Neural cell (in vitro differentiated cells): Measurements from ENCODE around the gene TMEM40. TPM values are rescaled to one million over a fixed set of nuclear protein-coding genes. Genes with fewer than 3 reads are reported as not detected.

ENCODE experiments used
- H2AFZ ChIP-seq: fragments of 200-600, 300-800 bp; sonication (generic), shearing (Covaris generic); 2 replicates; pipeline ENCODE4 v1.6.0; 2014; ENCODE audit warnings: low read depth, mild to moderate bottlenecking, antibody characterized with exemption, low read length, moderate library complexity
- H3F3A ChIP-seq: fragments of 200-600 bp; shearing (Covaris generic); 2 replicates; pipeline ENCODE4 v1.6.1; 2016; ENCODE audit warnings: mild to moderate bottlenecking, moderate library complexity, mixed read lengths, antibody characterized with exemption, low read length; ENCODE audit not compliant: insufficient read depth, poor library complexity, severe bottlenecking
- H3K27ac ChIP-seq: fragments of 200-600, 300-800 bp; sonication (generic), shearing (Covaris generic); 2 replicates; pipeline ENCODE4 v1.5.1; 2014; ENCODE audit warnings: mild to moderate bottlenecking, low read length, moderate library complexity
- H3K27me3 ChIP-seq: fragments of 300-800, 200-600 bp; sonication (generic), shearing (Covaris generic); 2 replicates; pipeline ENCODE4 v1.6.0; 2014; ENCODE audit warnings: mild to moderate bottlenecking, low read depth, low read length, moderate library complexity; ENCODE audit not compliant: insufficient read depth
- H3K36me3 ChIP-seq: fragments of 300-800, 200-600 bp; sonication (generic), shearing (Covaris generic); 2 replicates; pipeline ENCODE4 v1.5.1; 2014; ENCODE audit warnings: mild to moderate bottlenecking, antibody characterized with exemption, low read length, moderate library complexity; ENCODE audit not compliant: insufficient read depth
- H3K4me2 ChIP-seq: fragments of 300-800, 200-600 bp; sonication (generic), shearing (Covaris generic); 2 replicates; pipeline ENCODE4 v1.6.0; 2014; ENCODE audit warnings: mild to moderate bottlenecking, low read length
- H3K4me3 ChIP-seq: fragments of 300-800, 200-600 bp; sonication (generic), shearing (Covaris generic); 2 replicates; pipeline ENCODE4 v1.5.1; 2014; ENCODE audit warnings: mild to moderate bottlenecking, low read length, moderate library complexity
- H3K79me2 ChIP-seq: fragments of 200-600 bp; shearing (Covaris generic); replicated peaks from 2 replicates; pipeline ENCODE4 v1.6.0; 2014; ENCODE audit warnings: mild to moderate bottlenecking, low read length, moderate library complexity; ENCODE audit not compliant: insufficient read depth
- H3K9ac ChIP-seq: fragments of 300-800, 200-600 bp; sonication (generic), shearing (Covaris generic); 2 replicates; pipeline ENCODE4 v1.6.1; 2016; ENCODE audit warnings: mild to moderate bottlenecking, low read length, mixed read lengths
- H3K9me2 ChIP-seq: fragments of 200-600 bp; shearing (Covaris generic); 2 replicates; pipeline ENCODE4 v1.6.1; 2016; ENCODE audit warnings: mild to moderate bottlenecking, low read length, mixed read lengths; ENCODE audit not compliant: insufficient read depth
- H3K9me3 ChIP-seq: fragments of 200-600, 300-800 bp; sonication (generic), shearing (Covaris generic); 2 replicates; pipeline ENCODE4 v1.6.1; 2016; ENCODE audit warnings: mild to moderate bottlenecking, mixed run types, low read length, moderate library complexity, mixed read lengths
- H4K20me1 ChIP-seq: fragments of 200-600 bp; shearing (Covaris generic); 2 replicates; pipeline ENCODE4 v1.6.1; 2016; ENCODE audit warnings: mild to moderate bottlenecking, mixed run types; ENCODE audit not compliant: insufficient read depth
- CTCF ChIP-seq: fragments of 450-650 bp; IDR thresholded peaks from 2 replicates; pipeline ENCODE4 v1.5.1; 2014; ENCODE audit warnings: antibody characterized with exemption, mild to moderate bottlenecking, moderate library complexity; ENCODE audit not compliant: poor library complexity, severe bottlenecking
- EP300 ChIP-seq: fragments of 450-650 bp; conservative IDR thresholded peaks from 2 replicates; pipeline ENCODE4 v1.6.1; 2014; ENCODE audit warnings: antibody characterized with exemption, mild to moderate bottlenecking, moderate library complexity; ENCODE audit not compliant: poor library complexity, severe bottlenecking
- EZH2 ChIP-seq: fragments of 200-600, 300-800 bp; shearing (Covaris generic), sonication (generic); IDR thresholded peaks from 2 replicates; pipeline ENCODE4 v1.6.1; 2014; ENCODE audit warnings: antibody characterized with exemption, low read length, borderline replicate concordance, mild to moderate bottlenecking; ENCODE audit not compliant: insufficient read depth, poor library complexity, severe bottlenecking
- MXI1 ChIP-seq: fragments of 450-650 bp; conservative IDR thresholded peaks from 2 replicates; pipeline ENCODE4 v1.6.1; 2014; ENCODE audit warnings: antibody characterized with exemption, mild to moderate bottlenecking; ENCODE audit not compliant: poor library complexity, severe bottlenecking
- POLR2AphosphoS5 ChIP-seq: IDR thresholded peaks from 2 replicates; pipeline ENCODE4 v1.6.1; 2012
- RAD21 ChIP-seq: fragments of 450-650 bp; conservative IDR thresholded peaks from 2 replicates; pipeline ENCODE4 v1.6.1; 2014; ENCODE audit warnings: antibody characterized with exemption, mild to moderate bottlenecking, moderate library complexity
- REST ChIP-seq: IDR thresholded peaks from 2 replicates; pipeline ENCODE4 v1.6.1; 2012; ENCODE audit warnings: borderline replicate concordance
- SMC3 ChIP-seq: fragments of 450-650 bp; conservative IDR thresholded peaks from 2 replicates; pipeline ENCODE4 v1.6.1; 2014; ENCODE audit warnings: antibody characterized with exemption, mild to moderate bottlenecking, moderate library complexity; ENCODE audit not compliant: poor library complexity
- TAF1 ChIP-seq: IDR thresholded peaks from 2 replicates; pipeline ENCODE4 v1.6.1; 2012; ENCODE audit warnings: low read depth
- polyA plus RNA-seq: library from polyadenylated mRNA; depleted of rRNA; stranded (reverse); fragments of >200 nt; gene quantifications from 2 replicates; pipeline ENCODE4 v1.2.3, GENCODE V29; 2014

Gene TMEM40
- polyA plus RNA-seq, 1 donor from 2014 or later: not detected

- Histone ChIP-seq H3K9ac (no peak overlapping the region), H3K9me2 (no peaks in the 10 kb centered on the region)
- TF ChIP-seq EZH2: no peak
- TF ChIP-seq RAD21: no peak
- no peak for TF ChIP-seq TAF1
- TF ChIP-seq MXI1: no peak
- no peak for TF ChIP-seq SMC3
- no peak for TF ChIP-seq REST
- TF ChIP-seq CTCF: no peak
- TF ChIP-seq EP300: no peak
- TF ChIP-seq POLR2AphosphoS5: no peak
Observed at GRCh38 chr3:12737319-12737718, 21.7 kb downstream of the TMEM40 start.

GRCh38 chr3:12734960-12735359, 24.1 kb downstream of the TMEM40 start:
- H4K20me1 ChIP-seq: no peaks in the 10 kb centered on the region
- H3K36me3 ChIP-seq: no peaks in the 10 kb centered on the region
- no peaks in the 10 kb centered on the region for H3K79me2 ChIP-seq
- no peaks in the 10 kb centered on the region for H3K9me3 ChIP-seq
- H3K9me2 ChIP-seq: no peaks in the 10 kb centered on the region
- TF ChIP-seq SMC3 (no peak), POLR2AphosphoS5 (no peak), CTCF (no peak), MXI1 (no peak), EP300 (no peak), RAD21 (no peak), REST (no peak), EZH2 (no peak), TAF1 (no peak)
- H3K4me2 ChIP-seq: no peak overlapping the region
- no peak overlapping the region for H3K27ac ChIP-seq
- no peak overlapping the region for H2AFZ ChIP-seq
- H3F3A ChIP-seq: no peaks in the 10 kb centered on the region
- H3K27me3 ChIP-seq: no peaks in the 10 kb centered on the region
- H3K9ac ChIP-seq: no peak overlapping the region
- H3K4me3 ChIP-seq: no peak overlapping the region

More at GRCh38 chr3:12737319-12737718, 21.7 kb downstream of the TMEM40 start:
- H3K79me2 ChIP-seq: no peaks in the 10 kb centered on the region
- H3K27ac ChIP-seq: no peak overlapping the region
- no peaks in the 10 kb centered on the region for H3K9me3 ChIP-seq
- H3K4me2 ChIP-seq: no peak overlapping the region
- no peaks in the 10 kb centered on the region for H3F3A ChIP-seq
- no peaks in the 10 kb centered on the region for H4K20me1 ChIP-seq
- H2AFZ ChIP-seq: no peak overlapping the region
- no peaks in the 10 kb centered on the region for H3K36me3 ChIP-seq
- no peak overlapping the region for H3K4me3 ChIP-seq
- H3K27me3 ChIP-seq: no peaks in the 10 kb centered on the region
